ENCODE measurements around the gene PLA2G4B. TPM values are rescaled to one million over a fixed set of nuclear protein-coding genes. Genes with fewer than 3 reads are reported as not detected.

Gene PLA2G4B
- total RNA-seq, 1 donor from 2014 or later: 8.2 TPM

- FAIRE-seq (peak; percentile 36), DNase-seq (ENCODE audit: low read depth) (no peak)
- Histone ChIP-seq H3K36me3 (ENCODE audit: control insufficient read depth, insufficient read depth, low read length) (peaks cover 62% of the 10 kb centered on the region), H3K4me3 (ENCODE audit: low read depth, low read length) (no peak overlapping the region), H3K27me3 (ENCODE audit: control insufficient read depth, insufficient read depth, low read length) (no peaks in the 10 kb centered on the region)
- TF ChIP-seq CTCF (IDR thresholded peaks at IDR 0.05; ENCODE audit: insufficient read depth, low read length, severe bottlenecking): no peak
These were observed 16.8 kb upstream of the PLA2G4B start for GRCh38 chr15:41821831-41822230.

GRCh38 chr15:41822471-41822870, 16.2 kb upstream of the PLA2G4B start:
- no peak for FAIRE-seq
- Histone ChIP-seq H3K4me3 (ENCODE audit: low read depth, low read length) (no peak overlapping the region), H3K27me3 (ENCODE audit: control insufficient read depth, insufficient read depth, low read length) (no peaks in the 10 kb centered on the region), H3K36me3 (ENCODE audit: control insufficient read depth, insufficient read depth, low read length) (peaks cover 58% of the 10 kb centered on the region)
- no peak for DNase-seq (ENCODE audit: low read depth)
- no peak for TF ChIP-seq CTCF (IDR thresholded peaks at IDR 0.05; ENCODE audit: insufficient read depth, low read length, severe bottlenecking)

GRCh38 chr15:41822957-41823356, 15.7 kb upstream of the PLA2G4B start:
- FAIRE-seq: no peak
- Histone ChIP-seq H3K27me3 (ENCODE audit: control insufficient read depth, insufficient read depth, low read length) (no peaks in the 10 kb centered on the region), H3K36me3 (ENCODE audit: control insufficient read depth, insufficient read depth, low read length) (peaks cover 53% of the 10 kb centered on the region), H3K4me3 (ENCODE audit: low read depth, low read length) (no peak overlapping the region)
- no peak for DNase-seq (ENCODE audit: low read depth)
- peak; percentile 14 for TF ChIP-seq CTCF (IDR thresholded peaks at IDR 0.05; ENCODE audit: insufficient read depth, low read length, severe bottlenecking)

GRCh38 chr15:41823502-41823901, 15.1 kb upstream of the PLA2G4B start:
- DNase-seq (ENCODE audit: low read depth) (no peak), FAIRE-seq (no peak)
- Histone ChIP-seq H3K27me3 (ENCODE audit: control insufficient read depth, insufficient read depth, low read length) (no peaks in the 10 kb centered on the region), H3K36me3 (ENCODE audit: control insufficient read depth, insufficient read depth, low read length) (peaks cover 50% of the 10 kb centered on the region), H3K4me3 (ENCODE audit: low read depth, low read length) (no peak overlapping the region)
- TF ChIP-seq CTCF (IDR thresholded peaks at IDR 0.05; ENCODE audit: insufficient read depth, low read length, severe bottlenecking): no peak

GRCh38 chr15:41824062-41824745, 14.4 kb upstream of the PLA2G4B start:
- TF ChIP-seq CTCF (IDR thresholded peaks at IDR 0.05; ENCODE audit: insufficient read depth, low read length, severe bottlenecking): no peak
- FAIRE-seq: no peak
- Histone ChIP-seq H3K36me3 (ENCODE audit: control insufficient read depth, insufficient read depth, low read length) (peaks cover 49% of the 10 kb centered on the region), H3K27me3 (ENCODE audit: control insufficient read depth, insufficient read depth, low read length) (no peaks in the 10 kb centered on the region), H3K4me3 (ENCODE audit: low read depth, low read length) (no peak overlapping the region)
- no peak for DNase-seq (ENCODE audit: low read depth)

- FAIRE-seq: no peak
- Histone ChIP-seq H3K36me3 (ENCODE audit: control insufficient read depth, insufficient read depth, low read length) (peaks cover 49% of the 10 kb centered on the region), H3K4me3 (ENCODE audit: low read depth, low read length) (no peak overlapping the region), H3K27me3 (ENCODE audit: control insufficient read depth, insufficient read depth, low read length) (no peaks in the 10 kb centered on the region)
- no peak for TF ChIP-seq CTCF (IDR thresholded peaks at IDR 0.05; ENCODE audit: insufficient read depth, low read length, severe bottlenecking)
- DNase-seq (ENCODE audit: low read depth): no peak
These were observed 13.5 kb upstream of the PLA2G4B start for GRCh38 chr15:41825145-41825544.
